ENCODE results near the gene PER3.
A peak's percentile ranks its signal among the peaks of the same experiment; 100 is the strongest.

PER3 gene

GRCh38 chr1:7783826-7784491 is at the start of gene PER3:
Gene PER3, plus strand, starts transcription at chr1:7784291. Its CDS starts 587 bp downstream, at chr1:7784878.
- H3K4me3 ChIP-seq (ENCODE audit: low read depth, low read length) = peak within 1 kb of the TSS; percentile 56

- H3K4me3 ChIP-seq (ENCODE audit: low read depth, low read length) = no peak overlapping the region
Measured at GRCh38 chr1:7738044-7738443, 46.0 kb upstream of the PER3 start.

GRCh38 chr1:7743346-7743745 is 40.7 kb upstream of the PER3 start:
- no peak overlapping the region for H3K4me3 ChIP-seq (ENCODE audit: low read depth, low read length)

- no peak overlapping the region for H3K4me3 ChIP-seq (ENCODE audit: low read depth, low read length)
Measured at GRCh38 chr1:7744882-7745281, 39.2 kb upstream of the PER3 start.

GRCh38 chr1:7745783-7746182 is 38.3 kb upstream of the PER3 start:
- H3K4me3 ChIP-seq (ENCODE audit: low read depth, low read length) = no peak overlapping the region

GRCh38 chr1:7747605-7748004 is 36.5 kb upstream of the PER3 start:
- no peak overlapping the region for H3K4me3 ChIP-seq (ENCODE audit: low read depth, low read length)

- no peak overlapping the region for H3K4me3 ChIP-seq (ENCODE audit: low read depth, low read length)
Measured at GRCh38 chr1:7749126-7749525, 35.0 kb upstream of the PER3 start.

- H3K4me3 ChIP-seq (ENCODE audit: low read depth, low read length) = no peak overlapping the region
Measured at GRCh38 chr1:7751174-7751573, 32.9 kb upstream of the PER3 start.

GRCh38 chr1:7752512-7753417 is 31.3 kb upstream of the PER3 start:
- H3K4me3 ChIP-seq (ENCODE audit: low read depth, low read length) = no peak overlapping the region

GRCh38 chr1:7753641-7754040 is 30.4 kb upstream of the PER3 start:
- no peak overlapping the region for H3K4me3 ChIP-seq (ENCODE audit: low read depth, low read length)

- H3K4me3 ChIP-seq (ENCODE audit: low read depth, low read length) = no peak overlapping the region
Measured at GRCh38 chr1:7754234-7754633, 29.9 kb upstream of the PER3 start.

- no peak overlapping the region for H3K4me3 ChIP-seq (ENCODE audit: low read depth, low read length)
Measured at GRCh38 chr1:7755448-7755847, 28.6 kb upstream of the PER3 start.

- no peak overlapping the region for H3K4me3 ChIP-seq (ENCODE audit: low read depth, low read length)
Measured at GRCh38 chr1:7760245-7760644, 23.8 kb upstream of the PER3 start.

GRCh38 chr1:7761103-7761502 is 23.0 kb upstream of the PER3 start:
- H3K4me3 ChIP-seq (ENCODE audit: low read depth, low read length) = no peak overlapping the region

GRCh38 chr1:7767176-7767575 is 16.9 kb upstream of the PER3 start:
- H3K4me3 ChIP-seq (ENCODE audit: low read depth, low read length) = no peak overlapping the region

GRCh38 chr1:7768583-7768982 is 15.5 kb upstream of the PER3 start:
- H3K4me3 ChIP-seq (ENCODE audit: low read depth, low read length) = no peak overlapping the region

- H3K4me3 ChIP-seq (ENCODE audit: low read depth, low read length) = no peak overlapping the region
Measured at GRCh38 chr1:7769673-7770412, 14.2 kb upstream of the PER3 start.

- H3K4me3 ChIP-seq (ENCODE audit: low read depth, low read length) = peak overlapping the region; percentile 59
Measured at GRCh38 chr1:7770669-7770996, 13.5 kb upstream of the PER3 start.

GRCh38 chr1:7770997-7771822 is 12.9 kb upstream of the PER3 start, which contains the start of gene VAMP3:
Gene VAMP3, plus strand, starts transcription at chr1:7771296. Its CDS starts 88 bp downstream, at chr1:7771384.
- peak within 1 kb of the TSS; percentile 84 for H3K4me3 ChIP-seq (ENCODE audit: low read depth, low read length)

- peak overlapping the region; percentile 84 for H3K4me3 ChIP-seq (ENCODE audit: low read depth, low read length)
Measured at GRCh38 chr1:7771823-7772299, 12.2 kb upstream of the PER3 start.

GRCh38 chr1:7777591-7777990 is 6.5 kb upstream of the PER3 start:
- no peak overlapping the region for H3K4me3 ChIP-seq (ENCODE audit: low read depth, low read length)
